Transverse colon (tissue), 4 donors: ENCODE measurements around the gene AAMP.

ENCODE experiments used
- CTCF ChIP-seq, 5 experiments: fragments of 200-600 bp in 3 of 5; fragments of 450-650 bp in 2 of 5; sonication (generic) in 3 of 5; IDR thresholded peaks; 1 replicate in 2 of 5; 2 replicates in 3 of 5; pipeline ENCODE4 v1.5.1; 2016 to 2017; ENCODE audit warnings: antibody characterized with exemption in 5 of 5, inconsistent platforms in 3 of 5, mild to moderate bottlenecking in 2 of 5, moderate library complexity in 1 of 5
- POLR2AphosphoS5 ChIP-seq, 3 donors: sonication (generic); formaldehyde crosslinking; IDR thresholded peaks; one replicate each; pipeline ENCODE4 v1.6.1; 2016; ENCODE audit warnings: antibody characterized with exemption in 3 of 3

DNA sequence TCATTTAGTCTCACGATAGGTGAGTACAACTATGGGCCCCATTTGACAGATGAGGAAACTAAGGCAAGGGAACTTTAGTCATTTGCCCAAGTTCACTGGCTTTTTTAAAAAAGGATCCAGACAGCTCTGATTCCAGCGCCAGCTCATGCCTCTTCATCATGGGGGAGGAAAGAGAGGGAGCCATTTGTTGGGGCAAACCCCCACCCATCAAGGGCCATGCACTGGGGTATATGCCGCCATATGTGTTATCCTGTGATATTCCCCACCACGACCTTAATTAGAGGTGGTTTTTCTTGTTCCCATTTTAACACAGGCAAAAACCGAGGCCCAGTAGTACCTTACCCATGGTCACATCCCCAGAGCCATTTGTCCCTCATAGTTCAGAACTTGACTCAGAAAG lies 9.8 kb downstream of the AAMP start:
- TF ChIP-seq CTCF (IDR thresholded peaks at IDR 0.05) (no peak), POLR2AphosphoS5 (IDR thresholded peaks at IDR 0.05) (no peak)
